Right lobe of liver (tissue), 4 donors: Measurements from ENCODE around the gene MRPL2.

Experiments used
- POLR2A ChIP-seq: fragments of 450-650 bp; IDR thresholded peaks from one replicate; pipeline ENCODE4 v1.6.1; 2017; ENCODE audit warnings: antibody characterized with exemption, mild to moderate bottlenecking
- TF ChIP-seq, protein P1 (sequence below), 4 donors: fragments of 200-600 bp in 3 of 4; fragments of 450-650 bp in 1 of 4; IDR thresholded peaks; one replicate each; pipeline versions ENCODE4 v1.5.1 to v1.8.0; 2016 to 2022; ENCODE audit warnings: antibody characterized with exemption in 4 of 4, mild to moderate bottlenecking in 2 of 4
- donor health status: DM: no; HTN: no; CAD: no.
- donor health status: DM: no; HTN: no; CAD: no.
- donor health status: DM: no; HTN: yes; CAD: no.

DNA sequence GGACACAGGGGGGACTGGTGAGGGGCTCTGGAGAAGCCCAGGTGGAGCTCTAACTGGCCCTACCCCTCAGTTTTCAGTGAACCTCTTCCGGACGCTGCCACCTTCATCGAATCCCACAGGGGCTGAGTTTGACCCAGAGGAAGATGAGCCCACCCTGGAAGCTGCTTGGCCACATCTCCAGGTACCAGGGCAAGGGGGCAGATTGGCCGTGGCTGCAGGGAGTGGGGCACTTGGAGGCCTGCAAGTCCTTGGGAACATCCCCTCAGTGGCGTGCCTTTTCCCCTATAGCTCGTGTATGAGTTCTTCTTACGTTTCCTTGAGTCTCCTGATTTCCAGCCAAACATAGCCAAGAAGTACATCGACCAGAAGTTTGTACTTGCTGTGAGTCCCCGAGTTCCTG, 52.1 kb downstream of the MRPL2 start:
- TF ChIP-seq, protein P1, sequence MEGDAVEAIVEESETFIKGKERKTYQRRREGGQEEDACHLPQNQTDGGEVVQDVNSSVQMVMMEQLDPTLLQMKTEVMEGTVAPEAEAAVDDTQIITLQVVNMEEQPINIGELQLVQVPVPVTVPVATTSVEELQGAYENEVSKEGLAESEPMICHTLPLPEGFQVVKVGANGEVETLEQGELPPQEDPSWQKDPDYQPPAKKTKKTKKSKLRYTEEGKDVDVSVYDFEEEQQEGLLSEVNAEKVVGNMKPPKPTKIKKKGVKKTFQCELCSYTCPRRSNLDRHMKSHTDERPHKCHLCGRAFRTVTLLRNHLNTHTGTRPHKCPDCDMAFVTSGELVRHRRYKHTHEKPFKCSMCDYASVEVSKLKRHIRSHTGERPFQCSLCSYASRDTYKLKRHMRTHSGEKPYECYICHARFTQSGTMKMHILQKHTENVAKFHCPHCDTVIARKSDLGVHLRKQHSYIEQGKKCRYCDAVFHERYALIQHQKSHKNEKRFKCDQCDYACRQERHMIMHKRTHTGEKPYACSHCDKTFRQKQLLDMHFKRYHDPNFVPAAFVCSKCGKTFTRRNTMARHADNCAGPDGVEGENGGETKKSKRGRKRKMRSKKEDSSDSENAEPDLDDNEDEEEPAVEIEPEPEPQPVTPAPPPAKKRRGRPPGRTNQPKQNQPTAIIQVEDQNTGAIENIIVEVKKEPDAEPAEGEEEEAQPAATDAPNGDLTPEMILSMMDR (IDR thresholded peaks at IDR 0.05): no peak
- no peak for TF ChIP-seq POLR2A
